Measurements from ENCODE around the gene CAMTA1.

CAMTA1 gene

DNA sequence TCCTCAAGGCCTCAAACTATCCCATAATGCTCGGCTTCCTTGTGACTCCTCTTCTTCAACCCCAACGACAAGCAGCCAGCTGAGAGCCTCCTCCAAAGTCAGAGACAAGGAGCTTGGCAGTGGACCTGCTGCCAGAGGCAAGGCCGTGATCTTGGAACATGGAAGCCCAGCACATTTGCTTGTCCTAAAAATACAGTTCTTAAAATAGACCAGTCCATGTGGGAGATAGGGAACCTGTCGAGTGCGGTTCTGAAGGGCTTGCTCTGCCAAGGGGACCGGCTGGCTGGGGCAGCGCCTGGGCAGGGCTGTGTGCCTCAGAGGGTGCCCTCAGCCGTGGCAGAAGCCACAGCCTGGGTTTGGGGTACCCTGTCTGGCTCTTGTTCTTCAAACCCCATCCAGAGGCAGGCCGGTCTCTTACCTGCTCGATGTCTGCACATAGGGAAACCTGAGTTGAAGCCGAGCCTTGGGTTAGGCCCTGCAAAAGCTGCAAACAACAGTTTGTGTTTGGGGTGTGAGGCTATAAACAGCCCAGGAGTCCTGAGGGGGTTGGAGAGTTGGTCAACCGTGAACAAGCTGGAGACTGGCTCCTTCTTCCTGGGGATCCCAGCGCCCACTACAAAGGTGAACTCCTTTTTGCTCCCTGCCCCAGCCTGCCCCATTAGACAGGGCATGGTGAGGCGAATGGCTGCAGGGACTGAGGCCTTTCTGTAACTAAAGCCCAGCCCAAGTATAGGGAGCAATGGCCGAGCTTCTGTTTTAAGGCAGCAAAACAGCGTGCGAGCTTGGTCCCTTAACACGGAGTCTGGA lies 228.8 kb downstream of the CAMTA1 start:
- H3K27ac ChIP-seq (ENCODE audit: poor library complexity, severe bottlenecking) = no peak overlapping the region
- DNase-seq (ENCODE audit: low spot score) (no peak), ATAC-seq (ENCODE audit: low read depth) (no peak)
- no peaks in the 10 kb centered on the region for H3K9me3 ChIP-seq (ENCODE audit: severe bottlenecking)
- no peak overlapping the region for H3K4me3 ChIP-seq (ENCODE audit: severe bottlenecking)
- H3K27me3 ChIP-seq (ENCODE audit: insufficient read depth, poor library complexity, severe bottlenecking) = no peaks in the 10 kb centered on the region
- no peaks in the 10 kb centered on the region for H3K4me1 ChIP-seq (ENCODE audit: insufficient read depth, poor library complexity, severe bottlenecking)
- H3K36me3 ChIP-seq (ENCODE audit: low read depth) = no peaks in the 10 kb centered on the region
- TF ChIP-seq, protein P1, sequence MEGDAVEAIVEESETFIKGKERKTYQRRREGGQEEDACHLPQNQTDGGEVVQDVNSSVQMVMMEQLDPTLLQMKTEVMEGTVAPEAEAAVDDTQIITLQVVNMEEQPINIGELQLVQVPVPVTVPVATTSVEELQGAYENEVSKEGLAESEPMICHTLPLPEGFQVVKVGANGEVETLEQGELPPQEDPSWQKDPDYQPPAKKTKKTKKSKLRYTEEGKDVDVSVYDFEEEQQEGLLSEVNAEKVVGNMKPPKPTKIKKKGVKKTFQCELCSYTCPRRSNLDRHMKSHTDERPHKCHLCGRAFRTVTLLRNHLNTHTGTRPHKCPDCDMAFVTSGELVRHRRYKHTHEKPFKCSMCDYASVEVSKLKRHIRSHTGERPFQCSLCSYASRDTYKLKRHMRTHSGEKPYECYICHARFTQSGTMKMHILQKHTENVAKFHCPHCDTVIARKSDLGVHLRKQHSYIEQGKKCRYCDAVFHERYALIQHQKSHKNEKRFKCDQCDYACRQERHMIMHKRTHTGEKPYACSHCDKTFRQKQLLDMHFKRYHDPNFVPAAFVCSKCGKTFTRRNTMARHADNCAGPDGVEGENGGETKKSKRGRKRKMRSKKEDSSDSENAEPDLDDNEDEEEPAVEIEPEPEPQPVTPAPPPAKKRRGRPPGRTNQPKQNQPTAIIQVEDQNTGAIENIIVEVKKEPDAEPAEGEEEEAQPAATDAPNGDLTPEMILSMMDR (IDR thresholded peaks at IDR 0.05; ENCODE audit: poor library complexity, severe bottlenecking) = no peak

DNA sequence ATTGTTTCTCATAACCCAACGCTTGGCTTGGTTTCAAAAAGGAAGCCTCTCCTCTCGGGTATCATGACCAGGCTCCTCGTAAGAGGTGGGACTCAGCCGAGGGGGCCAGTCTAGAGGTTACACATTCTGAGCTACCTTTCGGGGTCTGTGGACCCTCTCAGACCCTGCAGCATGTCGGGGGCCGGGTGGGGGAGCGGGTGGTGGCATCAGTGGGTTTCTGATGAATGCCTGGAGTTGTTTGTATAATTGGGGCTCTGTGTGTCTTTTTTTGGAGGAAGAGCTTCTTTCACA lies 229.3 kb downstream of the CAMTA1 start:
- TF ChIP-seq, protein P1 (IDR thresholded peaks at IDR 0.05; ENCODE audit: poor library complexity, severe bottlenecking) = no peak
- no peaks in the 10 kb centered on the region for H3K27me3 ChIP-seq (ENCODE audit: insufficient read depth, poor library complexity, severe bottlenecking)
- H3K27ac ChIP-seq (ENCODE audit: poor library complexity, severe bottlenecking) = no peak overlapping the region
- H3K4me1 ChIP-seq (ENCODE audit: insufficient read depth, poor library complexity, severe bottlenecking) = no peaks in the 10 kb centered on the region
- DNase-seq (ENCODE audit: low spot score) (no peak), ATAC-seq (ENCODE audit: low read depth) (no peak)
- no peaks in the 10 kb centered on the region for H3K36me3 ChIP-seq (ENCODE audit: low read depth)
- no peak overlapping the region for H3K4me3 ChIP-seq (ENCODE audit: severe bottlenecking)
- H3K9me3 ChIP-seq (ENCODE audit: severe bottlenecking) = no peaks in the 10 kb centered on the region

DNA sequence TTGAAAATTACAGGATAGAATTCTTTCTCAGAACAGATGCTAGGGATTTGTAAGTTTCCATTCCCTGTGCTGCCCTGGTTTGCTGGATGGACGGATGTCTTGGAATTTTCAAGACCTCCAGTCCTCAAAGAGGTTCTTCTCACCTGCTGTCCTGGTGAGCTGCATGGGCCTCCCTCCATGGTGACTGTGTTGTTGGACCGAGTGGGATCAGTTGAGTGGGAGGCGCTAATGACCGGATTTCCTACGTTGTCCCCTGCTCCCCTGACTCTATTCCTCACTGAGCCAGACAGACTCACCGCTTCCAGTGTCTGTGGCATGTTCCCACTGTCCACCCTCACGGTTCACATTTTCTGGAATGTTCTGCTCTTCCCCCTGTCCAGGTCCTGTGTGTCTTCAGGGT lies 229.8 kb downstream of the CAMTA1 start:
- Histone ChIP-seq H3K36me3 (ENCODE audit: low read depth) (no peaks in the 10 kb centered on the region), H3K9me3 (ENCODE audit: severe bottlenecking) (no peaks in the 10 kb centered on the region), H3K4me1 (ENCODE audit: insufficient read depth, poor library complexity, severe bottlenecking) (no peaks in the 10 kb centered on the region), H3K4me3 (ENCODE audit: severe bottlenecking) (no peak overlapping the region), H3K27ac (ENCODE audit: poor library complexity, severe bottlenecking) (no peak overlapping the region), H3K27me3 (ENCODE audit: insufficient read depth, poor library complexity, severe bottlenecking) (no peaks in the 10 kb centered on the region)
- no peak for ATAC-seq (ENCODE audit: low read depth)
- DNase-seq (ENCODE audit: low spot score) = no peak
- TF ChIP-seq, protein P1 (IDR thresholded peaks at IDR 0.05; ENCODE audit: poor library complexity, severe bottlenecking) = no peak

DNA sequence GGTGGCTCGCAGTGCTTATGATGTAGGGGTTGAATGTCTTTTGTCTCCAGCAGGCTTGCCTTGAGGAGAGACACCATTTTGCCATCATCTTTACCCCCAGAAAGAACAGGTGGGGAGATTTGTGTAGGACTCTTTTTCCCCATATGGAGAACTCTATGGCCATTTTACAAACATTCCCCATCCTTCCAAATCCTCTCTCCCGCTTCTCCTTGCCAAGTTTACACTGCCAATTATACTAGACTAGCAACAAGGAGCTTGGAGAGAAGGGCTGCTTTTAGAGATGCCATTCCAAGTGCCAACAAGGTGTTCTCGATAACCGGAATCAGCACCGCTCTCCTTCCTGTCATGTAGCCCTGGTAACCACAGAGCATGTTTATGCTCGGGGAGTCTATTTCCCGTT lies 233.1 kb downstream of the CAMTA1 start:
- no peak for ATAC-seq (ENCODE audit: low read depth)
- Histone ChIP-seq H3K4me1 (ENCODE audit: insufficient read depth, poor library complexity, severe bottlenecking) (no peaks in the 10 kb centered on the region), H3K27me3 (ENCODE audit: insufficient read depth, poor library complexity, severe bottlenecking) (no peaks in the 10 kb centered on the region), H3K4me3 (ENCODE audit: severe bottlenecking) (no peak overlapping the region), H3K9me3 (ENCODE audit: severe bottlenecking) (no peaks in the 10 kb centered on the region), H3K36me3 (ENCODE audit: low read depth) (no peaks in the 10 kb centered on the region), H3K27ac (ENCODE audit: poor library complexity, severe bottlenecking) (no peak overlapping the region)
- DNase-seq (ENCODE audit: low spot score) = no peak
- TF ChIP-seq, protein P1 (IDR thresholded peaks at IDR 0.05; ENCODE audit: poor library complexity, severe bottlenecking) = no peak

DNA sequence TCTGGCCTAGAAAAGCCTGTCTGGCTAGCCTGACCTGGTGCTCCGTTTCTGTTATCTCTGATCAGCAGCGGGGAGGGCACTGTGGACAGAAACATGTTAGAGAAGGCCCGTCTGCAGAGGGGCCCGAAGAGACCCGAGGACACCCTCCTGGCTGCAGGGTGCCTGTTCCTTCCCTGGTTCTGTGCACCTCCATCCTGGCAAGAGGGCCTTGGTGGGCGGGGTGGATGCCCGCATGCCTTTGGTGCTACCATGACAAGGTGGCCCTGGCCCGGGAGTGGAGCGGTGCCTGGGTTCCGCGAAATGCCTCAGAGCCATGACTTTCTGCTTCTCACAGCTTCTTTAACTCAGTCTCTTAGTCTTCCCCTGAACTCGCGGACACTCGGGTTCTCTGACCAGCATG lies 233.6 kb downstream of the CAMTA1 start:
- Histone ChIP-seq H3K9me3 (ENCODE audit: severe bottlenecking) (no peaks in the 10 kb centered on the region), H3K4me1 (ENCODE audit: insufficient read depth, poor library complexity, severe bottlenecking) (no peaks in the 10 kb centered on the region), H3K36me3 (ENCODE audit: low read depth) (no peaks in the 10 kb centered on the region), H3K27ac (ENCODE audit: poor library complexity, severe bottlenecking) (no peak overlapping the region), H3K4me3 (ENCODE audit: severe bottlenecking) (no peak overlapping the region), H3K27me3 (ENCODE audit: insufficient read depth, poor library complexity, severe bottlenecking) (no peaks in the 10 kb centered on the region)
- no peak for ATAC-seq (ENCODE audit: low read depth)
- no peak for DNase-seq (ENCODE audit: low spot score)
- TF ChIP-seq, protein P1 (IDR thresholded peaks at IDR 0.05; ENCODE audit: poor library complexity, severe bottlenecking) = no peak

All from RWPE2 (cell line).